DOHH2 (cell line): ENCODE results near the gene MTCH1.

Experiments used
- H3F3A ChIP-seq: fragments of 200-600 bp; sonication (generic), shearing (Covaris generic); 2 replicates; pipeline ENCODE4 v1.6.0; 2016; ENCODE audit warnings: antibody characterized with exemption, mild to moderate bottlenecking; ENCODE audit not compliant: control insufficient read depth, insufficient read depth
- H3K27ac ChIP-seq: fragments of 200-600 bp; sonication (generic); 2 replicates; pipeline ENCODE4 v1.5.1; 2014; ENCODE audit warnings: low read depth, mild to moderate bottlenecking, low read length, moderate library complexity
- H3K27me3 ChIP-seq: fragments of 200-600 bp; sonication (generic); 2 replicates; pipeline ENCODE4 v1.6.1; 2014; ENCODE audit warnings: mild to moderate bottlenecking, low read length, mixed read lengths; ENCODE audit not compliant: control insufficient read depth
- H3K36me3 ChIP-seq: fragments of 200-600 bp; sonication (generic); 2 replicates; pipeline ENCODE4 v1.6.1; 2014; ENCODE audit warnings: mild to moderate bottlenecking, low read length, moderate library complexity, mixed read lengths; ENCODE audit not compliant: control insufficient read depth
- H3K4me1 ChIP-seq: fragments of 200-600 bp; sonication (generic); 2 replicates; pipeline ENCODE4 v1.6.1; 2014; ENCODE audit warnings: mild to moderate bottlenecking, low read length, mixed read lengths; ENCODE audit not compliant: control insufficient read depth
- H3K4me2 ChIP-seq: fragments of 200-600 bp; sonication (generic); 2 replicates; pipeline ENCODE4 v1.6.0; 2014; ENCODE audit warnings: mild to moderate bottlenecking, low read length, moderate library complexity
- H3K4me3 ChIP-seq: fragments of 200-600 bp; sonication (generic); 2 replicates; pipeline ENCODE4 v1.5.1; 2014; ENCODE audit warnings: mild to moderate bottlenecking, low read length, mixed read lengths
- H3K79me2 ChIP-seq: fragments of 200-600 bp; sonication (generic); 2 replicates; pipeline ENCODE4 v1.6.1; 2014; ENCODE audit warnings: mild to moderate bottlenecking, low read length, mixed read lengths; ENCODE audit not compliant: control insufficient read depth
- H3K9me2 ChIP-seq: fragments of 200-600 bp; sonication (generic); replicated peaks from 2 replicates; pipeline ENCODE4 v1.6.1; 2014; ENCODE audit warnings: mild to moderate bottlenecking, low read length, mixed read lengths; ENCODE audit not compliant: control insufficient read depth
- H3K9me3 ChIP-seq: fragments of 200-600 bp; sonication (generic); 2 replicates; pipeline ENCODE4 v1.6.1; 2014; ENCODE audit warnings: antibody characterized with exemption, low read length, mixed read lengths; ENCODE audit not compliant: control insufficient read depth, insufficient read depth
- H4K20me1 ChIP-seq: fragments of 200-600 bp; sonication (generic); 2 replicates; pipeline ENCODE4 v1.6.0; 2014; ENCODE audit warnings: low read depth, mild to moderate bottlenecking, antibody characterized with exemption, low read length, moderate library complexity; ENCODE audit not compliant: control insufficient read depth, insufficient read depth
- EZH2phosphoT487 ChIP-seq: fragments of 200-600 bp; sonication (generic); IDR thresholded peaks from 2 replicates; pipeline ENCODE4 v1.6.1; 2017; ENCODE audit warnings: borderline replicate concordance, mild to moderate bottlenecking, antibody characterized with exemption, low read length, moderate library complexity, mixed read lengths
- TF ChIP-seq, protein P1 (sequence below): fragments of 200-600 bp; sonication (generic); IDR thresholded peaks from one replicate; pipeline ENCODE4 v1.5.1; 2014; ENCODE audit warnings: antibody characterized with exemption, mild to moderate bottlenecking, low read depth, low read length; ENCODE audit not compliant: poor library complexity, severe bottlenecking

MTCH1 gene

GRCh38 chr6:36924131-36924530 lies 61.9 kb downstream of the MTCH1 start:
- H3K4me3 ChIP-seq: no peak overlapping the region
- H3K27ac ChIP-seq: no peak overlapping the region
- no peaks in the 10 kb centered on the region for H3K27me3 ChIP-seq
- H3K79me2 ChIP-seq: no peaks in the 10 kb centered on the region
- no peaks in the 10 kb centered on the region for H3K9me2 ChIP-seq
- H3K36me3 ChIP-seq: no peaks in the 10 kb centered on the region; the same call in 1 of the 2 replicates
- H3K9me3 ChIP-seq: no peaks in the 10 kb centered on the region
- H3K4me2 ChIP-seq: no peak overlapping the region
- H3K4me1 ChIP-seq: no peaks in the 10 kb centered on the region
- no peaks in the 10 kb centered on the region for H3F3A ChIP-seq
- TF ChIP-seq, protein P1, sequence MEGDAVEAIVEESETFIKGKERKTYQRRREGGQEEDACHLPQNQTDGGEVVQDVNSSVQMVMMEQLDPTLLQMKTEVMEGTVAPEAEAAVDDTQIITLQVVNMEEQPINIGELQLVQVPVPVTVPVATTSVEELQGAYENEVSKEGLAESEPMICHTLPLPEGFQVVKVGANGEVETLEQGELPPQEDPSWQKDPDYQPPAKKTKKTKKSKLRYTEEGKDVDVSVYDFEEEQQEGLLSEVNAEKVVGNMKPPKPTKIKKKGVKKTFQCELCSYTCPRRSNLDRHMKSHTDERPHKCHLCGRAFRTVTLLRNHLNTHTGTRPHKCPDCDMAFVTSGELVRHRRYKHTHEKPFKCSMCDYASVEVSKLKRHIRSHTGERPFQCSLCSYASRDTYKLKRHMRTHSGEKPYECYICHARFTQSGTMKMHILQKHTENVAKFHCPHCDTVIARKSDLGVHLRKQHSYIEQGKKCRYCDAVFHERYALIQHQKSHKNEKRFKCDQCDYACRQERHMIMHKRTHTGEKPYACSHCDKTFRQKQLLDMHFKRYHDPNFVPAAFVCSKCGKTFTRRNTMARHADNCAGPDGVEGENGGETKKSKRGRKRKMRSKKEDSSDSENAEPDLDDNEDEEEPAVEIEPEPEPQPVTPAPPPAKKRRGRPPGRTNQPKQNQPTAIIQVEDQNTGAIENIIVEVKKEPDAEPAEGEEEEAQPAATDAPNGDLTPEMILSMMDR: no peak
- H4K20me1 ChIP-seq: no peaks in the 10 kb centered on the region; the same call in 1 of the 2 replicates

DNA sequence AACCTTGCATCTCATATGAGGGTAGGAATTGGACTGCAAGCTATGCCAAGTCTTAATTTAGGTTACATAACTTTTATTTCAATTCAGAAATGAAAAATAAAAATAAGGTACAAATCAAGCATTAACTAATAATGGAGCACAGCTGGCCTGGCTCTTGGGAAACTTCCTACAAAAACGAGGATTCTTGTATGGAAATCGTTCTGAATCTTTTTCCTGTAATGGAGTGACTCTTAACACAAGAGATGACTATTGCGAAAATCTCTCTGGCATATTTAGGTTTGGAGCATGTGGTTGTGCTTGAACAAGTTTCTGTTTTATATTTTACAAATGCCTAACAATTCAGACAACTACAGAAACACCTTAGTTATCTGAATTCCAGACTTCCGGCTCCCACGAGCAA lies 65.5 kb downstream of the MTCH1 start:
- Histone ChIP-seq H3K27me3 (no peaks in the 10 kb centered on the region), H3K36me3 (peaks cover 17% of the 10 kb centered on the region), H3K4me3 (no peak overlapping the region), H3K9me3 (no peaks in the 10 kb centered on the region), H3K4me1 (no peaks in the 10 kb centered on the region), H3K27ac (no peak overlapping the region), H3K79me2 (no peaks in the 10 kb centered on the region), H4K20me1 (no peaks in the 10 kb centered on the region; the same call in 1 of the 2 replicates), H3K4me2 (no peak overlapping the region), H3F3A (no peaks in the 10 kb centered on the region), H3K9me2 (no peaks in the 10 kb centered on the region)
- no peak for TF ChIP-seq EZH2phosphoT487
- TF ChIP-seq, protein P1: no peak

DNA sequence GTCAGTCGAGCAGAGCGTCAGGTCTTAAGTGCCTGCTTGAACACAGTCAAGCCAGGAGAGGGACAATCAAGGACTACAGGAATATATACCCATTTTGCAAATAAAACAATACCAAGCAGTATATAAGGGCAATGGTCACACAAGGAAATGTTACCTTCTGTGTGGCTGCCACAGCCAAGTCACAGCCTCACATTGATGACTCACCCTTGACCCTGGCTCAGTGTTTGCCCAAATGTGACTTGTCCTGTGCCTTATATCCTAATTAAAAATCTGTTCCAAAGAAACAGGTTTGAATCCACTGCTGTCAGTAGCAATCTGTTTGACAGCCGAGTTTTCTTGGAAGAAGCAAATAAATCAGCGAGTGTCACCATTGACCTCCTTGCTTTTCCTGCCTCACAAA lies 65.9 kb downstream of the MTCH1 start:
- H3K36me3 ChIP-seq: peaks cover 21% of the 10 kb centered on the region
- no peak overlapping the region for H3K27ac ChIP-seq
- no peak overlapping the region for H3K4me3 ChIP-seq
- no peaks in the 10 kb centered on the region for H3K27me3 ChIP-seq
- no peaks in the 10 kb centered on the region for H3K4me1 ChIP-seq
- no peaks in the 10 kb centered on the region; the same call in 1 of the 2 replicates for H4K20me1 ChIP-seq
- H3K4me2 ChIP-seq: no peak overlapping the region
- no peak for TF ChIP-seq EZH2phosphoT487
- TF ChIP-seq, protein P1: no peak
- H3K9me3 ChIP-seq: no peaks in the 10 kb centered on the region
- H3K79me2 ChIP-seq: no peaks in the 10 kb centered on the region
- no peaks in the 10 kb centered on the region for H3F3A ChIP-seq
- no peaks in the 10 kb centered on the region for H3K9me2 ChIP-seq
